ENCODE data around the gene MMP17.

Gene MMP17

DNA sequence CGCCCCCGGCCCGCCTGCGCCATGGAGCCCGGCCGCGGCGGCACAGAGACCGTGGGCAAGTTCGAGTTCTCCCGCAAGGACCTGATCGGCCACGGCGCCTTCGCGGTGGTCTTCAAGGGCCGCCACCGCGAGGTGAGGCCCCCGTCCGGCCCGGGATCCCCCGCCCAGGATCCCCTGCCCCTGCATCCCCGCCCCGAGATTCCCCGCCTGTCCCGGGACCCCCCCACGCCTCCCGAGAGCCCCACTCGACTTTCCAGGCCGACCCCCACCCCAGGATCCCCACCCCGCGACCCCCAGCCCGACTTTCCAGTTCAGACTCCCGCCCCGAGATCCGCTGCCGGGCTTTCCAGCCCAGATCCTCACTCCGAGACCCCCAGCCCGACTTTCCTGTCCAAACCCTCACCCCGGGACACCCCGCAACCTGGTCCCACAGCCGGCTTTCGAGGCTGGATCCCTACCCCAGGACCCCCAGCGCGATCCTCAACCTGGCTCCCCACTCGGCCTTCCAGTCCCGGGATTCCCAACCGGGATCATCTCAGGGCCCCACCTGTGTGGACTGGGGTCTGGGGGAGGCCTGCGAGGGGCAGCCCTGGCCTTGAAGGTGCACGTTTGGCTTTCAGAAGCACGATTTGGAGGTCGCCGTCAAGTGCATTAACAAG, 66.9 kb downstream of the MMP17 start:
- TF ChIP-seq POLR2AphosphoS5 (IDR thresholded peaks at IDR 0.05; ENCODE audit: low read depth, low read length) (no peak), TAF1 (IDR thresholded peaks at IDR 0.05; ENCODE audit: borderline replicate concordance, insufficient read depth, low read length) (no peak)

DNA sequence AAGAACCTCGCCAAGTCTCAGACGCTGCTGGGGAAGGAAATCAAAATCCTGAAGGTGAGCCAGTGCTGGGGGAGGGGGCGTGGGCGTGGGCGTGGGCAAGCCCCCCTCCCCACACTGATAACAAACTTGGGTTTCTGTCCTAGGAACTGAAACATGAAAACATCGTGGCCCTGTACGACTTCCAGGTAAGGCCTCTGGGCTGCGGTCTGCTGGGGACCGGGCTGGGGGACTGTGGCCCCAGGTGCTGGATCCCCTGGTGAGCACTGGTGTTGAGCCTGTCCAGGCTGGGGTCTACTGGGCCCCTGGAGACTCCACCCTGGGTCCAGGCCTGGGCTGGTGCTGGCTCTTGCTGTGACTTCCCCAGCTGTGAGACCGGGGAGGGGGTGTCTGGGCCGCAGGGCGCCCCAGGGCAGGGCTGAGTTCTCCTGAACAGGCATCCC, 67.5 kb downstream of the MMP17 start:
- no peak for TF ChIP-seq POLR2AphosphoS5 (IDR thresholded peaks at IDR 0.05; ENCODE audit: low read depth, low read length)
- TF ChIP-seq SIN3A (IDR thresholded peaks at IDR 0.05; ENCODE audit: borderline replicate concordance, insufficient read depth, low read length): no peak
- TF ChIP-seq, protein P1, sequence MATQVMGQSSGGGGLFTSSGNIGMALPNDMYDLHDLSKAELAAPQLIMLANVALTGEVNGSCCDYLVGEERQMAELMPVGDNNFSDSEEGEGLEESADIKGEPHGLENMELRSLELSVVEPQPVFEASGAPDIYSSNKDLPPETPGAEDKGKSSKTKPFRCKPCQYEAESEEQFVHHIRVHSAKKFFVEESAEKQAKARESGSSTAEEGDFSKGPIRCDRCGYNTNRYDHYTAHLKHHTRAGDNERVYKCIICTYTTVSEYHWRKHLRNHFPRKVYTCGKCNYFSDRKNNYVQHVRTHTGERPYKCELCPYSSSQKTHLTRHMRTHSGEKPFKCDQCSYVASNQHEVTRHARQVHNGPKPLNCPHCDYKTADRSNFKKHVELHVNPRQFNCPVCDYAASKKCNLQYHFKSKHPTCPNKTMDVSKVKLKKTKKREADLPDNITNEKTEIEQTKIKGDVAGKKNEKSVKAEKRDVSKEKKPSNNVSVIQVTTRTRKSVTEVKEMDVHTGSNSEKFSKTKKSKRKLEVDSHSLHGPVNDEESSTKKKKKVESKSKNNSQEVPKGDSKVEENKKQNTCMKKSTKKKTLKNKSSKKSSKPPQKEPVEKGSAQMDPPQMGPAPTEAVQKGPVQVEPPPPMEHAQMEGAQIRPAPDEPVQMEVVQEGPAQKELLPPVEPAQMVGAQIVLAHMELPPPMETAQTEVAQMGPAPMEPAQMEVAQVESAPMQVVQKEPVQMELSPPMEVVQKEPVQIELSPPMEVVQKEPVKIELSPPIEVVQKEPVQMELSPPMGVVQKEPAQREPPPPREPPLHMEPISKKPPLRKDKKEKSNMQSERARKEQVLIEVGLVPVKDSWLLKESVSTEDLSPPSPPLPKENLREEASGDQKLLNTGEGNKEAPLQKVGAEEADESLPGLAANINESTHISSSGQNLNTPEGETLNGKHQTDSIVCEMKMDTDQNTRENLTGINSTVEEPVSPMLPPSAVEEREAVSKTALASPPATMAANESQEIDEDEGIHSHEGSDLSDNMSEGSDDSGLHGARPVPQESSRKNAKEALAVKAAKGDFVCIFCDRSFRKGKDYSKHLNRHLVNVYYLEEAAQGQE (IDR thresholded peaks at IDR 0.05; ENCODE audit: insufficient read depth in 1 of 2, low read depth in 2 of 2, low read length in 2 of 2): no peak
- no peak for TF ChIP-seq FOXP2 (optimal IDR thresholded peaks at IDR 0.05; ENCODE audit: borderline replicate concordance, extremely low read depth, extremely low read length, insufficient read depth)
- TF ChIP-seq TAF1 (IDR thresholded peaks at IDR 0.05; ENCODE audit: borderline replicate concordance, insufficient read depth, low read length): no peak

DNA sequence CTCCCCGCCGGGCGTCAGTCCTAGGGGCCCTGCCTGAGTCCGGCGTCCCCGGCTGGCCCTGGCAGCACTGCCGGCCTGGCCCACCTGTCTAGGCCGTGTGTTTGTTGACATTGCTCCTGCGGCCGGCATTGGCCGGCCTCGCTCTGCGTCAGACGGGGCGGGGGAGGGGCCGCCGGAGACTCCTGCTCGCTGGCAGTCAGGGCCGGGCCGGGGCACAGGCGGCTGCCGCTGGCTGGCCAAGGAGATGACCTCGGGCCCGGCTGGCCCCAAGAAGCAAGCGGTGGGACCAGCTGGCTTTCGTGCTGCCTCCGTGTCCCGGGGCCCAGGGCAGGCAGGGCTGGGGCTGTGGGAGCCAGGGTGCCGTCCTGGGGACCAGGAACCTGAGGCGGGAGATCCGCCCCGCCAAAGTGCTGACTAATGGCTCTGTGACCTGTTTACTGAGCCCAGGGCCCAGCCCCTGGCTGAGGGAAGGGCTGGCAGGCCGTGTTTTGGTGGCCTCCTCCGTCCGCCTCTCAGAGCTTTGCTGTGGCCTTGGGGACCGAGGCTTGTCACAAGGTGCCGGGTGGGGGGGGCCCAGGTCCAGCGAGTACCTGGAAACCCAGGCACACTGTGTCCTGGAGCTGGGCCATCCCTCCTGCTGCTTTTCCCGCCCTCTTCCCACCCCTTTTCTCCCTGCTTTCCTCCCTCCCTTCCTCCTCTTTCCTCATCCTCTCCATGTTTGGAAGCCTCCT, 68.1 kb downstream of the MMP17 start:
- TF ChIP-seq FOXP2 (optimal IDR thresholded peaks at IDR 0.05; ENCODE audit: borderline replicate concordance, extremely low read depth, extremely low read length, insufficient read depth) (peak; percentile 70), POLR2AphosphoS5 (IDR thresholded peaks at IDR 0.05; ENCODE audit: low read depth, low read length) (peak; percentile 73), SIN3A (IDR thresholded peaks at IDR 0.05; ENCODE audit: borderline replicate concordance, insufficient read depth, low read length) (peak; percentile 99), TAF1 (IDR thresholded peaks at IDR 0.05; ENCODE audit: borderline replicate concordance, insufficient read depth, low read length) (0 out of 2 replicates have a peak, but pooled peaks have one; percentile 28)
- TF ChIP-seq, protein P1 (IDR thresholded peaks at IDR 0.05; ENCODE audit: insufficient read depth in 1 of 2, low read depth in 2 of 2, low read length in 2 of 2): no peak

DNA sequence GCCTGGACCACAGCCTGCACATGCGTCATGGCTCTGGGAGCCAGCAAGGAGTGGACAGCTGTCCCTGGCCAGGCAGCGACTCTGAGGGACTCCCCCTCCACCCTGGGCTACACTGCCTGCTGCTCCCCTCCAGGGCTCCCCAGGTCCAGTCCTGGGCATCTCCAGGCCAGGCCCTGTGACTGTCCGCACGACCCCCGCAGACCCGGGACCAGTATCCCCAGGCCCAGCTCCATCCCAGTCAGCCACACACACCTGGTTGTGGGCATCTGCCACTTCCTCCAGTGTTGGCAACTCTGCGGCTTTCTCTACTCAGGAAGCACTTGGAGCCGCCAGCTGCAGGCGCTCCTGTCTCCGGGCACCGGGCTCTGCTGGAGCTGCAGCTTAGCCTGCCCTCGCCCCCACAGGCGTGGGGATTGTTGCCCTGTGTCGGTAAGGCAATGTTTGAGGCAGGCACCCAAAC, 68.6 kb downstream of the MMP17 start:
- peak; percentile 28 for TF ChIP-seq FOXP2 (optimal IDR thresholded peaks at IDR 0.05; ENCODE audit: borderline replicate concordance, extremely low read depth, extremely low read length, insufficient read depth)
- TF ChIP-seq, protein P1 (IDR thresholded peaks at IDR 0.05; ENCODE audit: insufficient read depth in 1 of 2, low read depth in 2 of 2, low read length in 2 of 2): no peak

DNA sequence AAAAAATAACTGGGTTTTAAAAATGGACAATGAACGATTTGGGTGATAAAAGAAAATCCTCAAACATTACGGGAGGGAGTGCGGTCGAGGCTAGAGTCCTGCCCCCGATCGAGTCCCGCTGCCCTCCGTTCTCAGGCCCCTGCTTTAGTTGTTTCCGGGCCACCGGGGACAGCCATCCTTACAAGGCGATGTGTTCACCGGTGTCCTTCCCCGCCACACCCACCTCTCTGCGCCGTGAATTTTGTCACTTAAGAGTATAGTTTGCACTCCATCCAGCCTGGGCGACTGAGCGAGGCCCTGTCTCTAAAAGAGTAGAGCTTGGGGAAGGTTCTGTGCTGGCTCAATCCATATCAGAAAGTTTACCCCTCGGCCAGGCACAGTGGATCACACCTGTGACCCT, 69.1 kb downstream of the MMP17 start:
- no peak for TF ChIP-seq POLR2AphosphoS5 (IDR thresholded peaks at IDR 0.05; ENCODE audit: low read depth, low read length)
- no peak for TF ChIP-seq SIN3A (IDR thresholded peaks at IDR 0.05; ENCODE audit: borderline replicate concordance, insufficient read depth, low read length)
- no peak for TF ChIP-seq FOXP2 (optimal IDR thresholded peaks at IDR 0.05; ENCODE audit: borderline replicate concordance, extremely low read depth, extremely low read length, insufficient read depth)
- TF ChIP-seq, protein P1 (IDR thresholded peaks at IDR 0.05; ENCODE audit: insufficient read depth in 1 of 2, low read depth in 2 of 2, low read length in 2 of 2): no peak
- TF ChIP-seq TAF1 (IDR thresholded peaks at IDR 0.05; ENCODE audit: borderline replicate concordance, insufficient read depth, low read length): no peak

All from PFSK-1 (cell line).